IMR-90 (cell line): ENCODE measurements around the gene ENHO. TPM values are rescaled to one million over a fixed set of nuclear protein-coding genes. Genes with fewer than 3 reads are reported as not detected.

Source experiments
- ATAC-seq: fragments of 200-7000 bp; cut with Tn5 transposase; 2 replicates; pipeline ENCODE4 v1.9.1; 2020; ENCODE audit warnings: low read depth, mild to moderate bottlenecking, moderate library complexity
- BruUV-seq: library from RNA; stranded (reverse); fragments of 400-500 nt; replicated peaks from 2 replicates; lab custom pipeline; 2021; lab: Mats Ljungman, UMichigan
- CTCF ChIA-PET: fragments of 300-600 bp; formaldehyde crosslinking; extraction: SDS; loops from one replicate; lab custom pipeline; 2021; ENCODE audit warnings: antibody characterized with exemption; lab: Yijun Ruan, JAX
- POLR2A ChIA-PET: fragments of 300-600 bp; sonication (Branson Sonifier 250); formaldehyde crosslinking; loops from one replicate; lab custom pipeline; 2022; ENCODE audit warnings: antibody characterized with exemption; ENCODE audit not compliant: unreplicated experiment; lab: Charles Lee
- DNase-seq: peaks from one replicate; pipeline ENCODE4 v3.0.0; 2013
- H2AFZ ChIP-seq: replicated peaks from 2 replicates; pipeline ENCODE3; 2013; ENCODE audit warnings: low read length, mild to moderate bottlenecking; ENCODE audit not compliant: poor library complexity
- H2AK5ac ChIP-seq: 2 replicates; pipeline ENCODE4 v1.6.1; 2013; ENCODE audit warnings: low read depth, low read length, inconsistent platforms
- H2AK9ac ChIP-seq: replicated peaks from 2 replicates; pipeline ENCODE3; 2013; ENCODE audit warnings: mild to moderate bottlenecking, low read depth, low read length, moderate library complexity; ENCODE audit not compliant: poor library complexity
- H2BK120ac ChIP-seq: 2 replicates; pipeline ENCODE4 v1.6.1; 2013; ENCODE audit warnings: low read depth, low read length, inconsistent platforms
- H2BK15ac ChIP-seq: 3 replicates; pipeline ENCODE4 v1.6.1; 2013; ENCODE audit warnings: low read depth, low read length, inconsistent platforms
- H2BK20ac ChIP-seq: 2 replicates; pipeline ENCODE4 v1.6.1; 2013; ENCODE audit warnings: low read depth, mild to moderate bottlenecking, inconsistent platforms, low read length, moderate library complexity
- H2BK5ac ChIP-seq: 2 replicates; pipeline ENCODE4 v1.6.1; 2013; ENCODE audit warnings: mild to moderate bottlenecking, low read depth, low read length, inconsistent platforms; ENCODE audit not compliant: poor library complexity, severe bottlenecking
- H3K14ac ChIP-seq: replicated peaks from 2 replicates; pipeline ENCODE4 v1.6.1; 2013; ENCODE audit warnings: low read depth, low read length, inconsistent platforms
- H3K18ac ChIP-seq: 2 replicates; pipeline ENCODE4 v1.6.1; 2013; ENCODE audit warnings: low read depth, low read length, control low read depth
- H3K23ac ChIP-seq: 2 replicates; pipeline ENCODE4 v1.6.1; 2013; ENCODE audit warnings: low read depth, low read length, inconsistent platforms
- H3K27ac ChIP-seq: 2 replicates; pipeline ENCODE4 v1.5.1; 2013; ENCODE audit warnings: mild to moderate bottlenecking, control low read depth, low read length; ENCODE audit not compliant: insufficient read depth
- H3K27me3 ChIP-seq: 2 replicates; pipeline ENCODE4 v1.6.1; 2013; ENCODE audit warnings: low read length; ENCODE audit not compliant: control insufficient read depth, insufficient read depth
- H3K36me3 ChIP-seq: 2 replicates; pipeline ENCODE4 v1.6.1; 2013; ENCODE audit warnings: low read length, mixed read lengths; ENCODE audit not compliant: control insufficient read depth, insufficient read depth
- H3K4ac ChIP-seq: 2 replicates; pipeline ENCODE4 v1.6.1; 2013; ENCODE audit warnings: low read depth, low read length, inconsistent platforms
- H3K4me1 ChIP-seq: 2 replicates; pipeline ENCODE4 v1.6.1; 2013; ENCODE audit warnings: low read length, mixed read lengths; ENCODE audit not compliant: control insufficient read depth, insufficient read depth
- H3K4me2 ChIP-seq: 2 replicates; pipeline ENCODE4 v1.6.1; 2013; ENCODE audit warnings: low read depth, mild to moderate bottlenecking, control low read depth, low read length, moderate library complexity
- H3K4me3 ChIP-seq: 2 replicates; pipeline ENCODE4 v1.5.1; 2013; ENCODE audit warnings: low read depth, mild to moderate bottlenecking, control low read depth, low read length, moderate library complexity; ENCODE audit not compliant: insufficient read depth
- H3K56ac ChIP-seq: 2 replicates; pipeline ENCODE4 v1.6.1; 2013; ENCODE audit warnings: low read length, inconsistent platforms; ENCODE audit not compliant: insufficient read depth; ENCODE audit errors: extremely low read depth
- H3K79me1 ChIP-seq, 2 experiments: 2 replicates each; pipeline ENCODE4 v1.6.1; 2013; ENCODE audit warnings: low read length in 2 of 2, inconsistent platforms in 1 of 2, low read depth in 1 of 2
- H3K9ac ChIP-seq: 2 replicates; pipeline ENCODE4 v1.6.1; 2013; ENCODE audit warnings: low read depth, low read length, control low read depth
- H3K9me1 ChIP-seq: 2 replicates; pipeline ENCODE4 v1.6.1; 2013; ENCODE audit warnings: low read length, inconsistent platforms; ENCODE audit not compliant: insufficient read depth
- H3K9me3 ChIP-seq: 2 replicates; pipeline ENCODE4 v1.6.1; 2013; ENCODE audit warnings: low read length; ENCODE audit not compliant: control insufficient read depth, insufficient read depth
- H4K20me1 ChIP-seq: 2 replicates; pipeline ENCODE4 v1.6.1; 2013; ENCODE audit warnings: low read length, inconsistent platforms; ENCODE audit not compliant: insufficient read depth
- H4K5ac ChIP-seq: 2 replicates; pipeline ENCODE4 v1.6.1; 2013; ENCODE audit warnings: mild to moderate bottlenecking, low read depth, low read length, control low read depth
- H4K8ac ChIP-seq, 2 experiments: 2 replicates each; pipeline ENCODE4 v1.6.1; 2013; ENCODE audit warnings: low read depth in 2 of 2, low read length in 2 of 2, control low read depth in 1 of 2, inconsistent platforms in 1 of 2
- H4K91ac ChIP-seq: 2 replicates; pipeline ENCODE4 v1.6.1; 2013; ENCODE audit warnings: low read depth, low read length, inconsistent platforms; ENCODE audit not compliant: insufficient read depth
- BHLHE40 ChIP-seq: fragments of 150-350 bp; IDR thresholded peaks from 2 replicates; pipeline ENCODE4 v1.6.1; 2016; ENCODE audit warnings: mild to moderate bottlenecking, low read depth, low read length
- CEBPB ChIP-seq: IDR thresholded peaks from 2 replicates; pipeline ENCODE4 v1.6.1; 2012; ENCODE audit warnings: low read depth, low read length, improper control_type of control experiment
- CHD1 ChIP-seq: IDR thresholded peaks from 2 replicates; pipeline ENCODE4 v1.6.1; 2012; ENCODE audit warnings: low read depth, low read length, improper control_type of control experiment
- CTCF ChIP-seq: conservative IDR thresholded peaks from 2 replicates; pipeline ENCODE4 v1.5.1; 2012; ENCODE audit warnings: mild to moderate bottlenecking, low read depth, low read length, improper control_type of control experiment
- ELK1 ChIP-seq: fragments of 150-350 bp; IDR thresholded peaks from 2 replicates; pipeline ENCODE4 v1.6.1; 2016; ENCODE audit warnings: low read depth, mild to moderate bottlenecking, low read length, moderate library complexity, borderline replicate concordance
- FOS ChIP-seq: fragments of 150-350 bp; IDR thresholded peaks from 2 replicates; pipeline ENCODE4 v1.6.1; 2016; ENCODE audit warnings: low read depth, low read length
- MAFK ChIP-seq: IDR thresholded peaks from 2 replicates; pipeline ENCODE4 v1.6.1; 2012; ENCODE audit warnings: low read depth, low read length, improper control_type of control experiment
- MAZ ChIP-seq: IDR thresholded peaks from 2 replicates; pipeline ENCODE4 v1.6.1; 2012; ENCODE audit warnings: low read depth, mild to moderate bottlenecking, low read length, improper control_type of control experiment, moderate library complexity, borderline replicate concordance
- MXI1 ChIP-seq: IDR thresholded peaks from 2 replicates; pipeline ENCODE4 v1.6.1; 2012; ENCODE audit warnings: low read depth, mild to moderate bottlenecking, low read length, moderate library complexity, borderline replicate concordance
- NFE2L2 ChIP-seq: fragments of 150-350 bp; IDR thresholded peaks from 2 replicates; pipeline ENCODE4 v1.6.1; 2016; ENCODE audit warnings: low read depth, mild to moderate bottlenecking, low read length
- POLR2A ChIP-seq: IDR thresholded peaks from 2 replicates; pipeline ENCODE4 v1.6.1; 2012; ENCODE audit warnings: mild to moderate bottlenecking, low read depth, low read length
- RAD21 ChIP-seq: IDR thresholded peaks from 2 replicates; pipeline ENCODE4 v1.6.1; 2012; ENCODE audit warnings: low read length, improper control_type of control experiment
- RCOR1 ChIP-seq: IDR thresholded peaks from 2 replicates; pipeline ENCODE4 v1.6.1; 2012; ENCODE audit warnings: mild to moderate bottlenecking, low read length, improper control_type of control experiment; ENCODE audit not compliant: insufficient replicate concordance
- RFX5 ChIP-seq: IDR thresholded peaks from 2 replicates; pipeline ENCODE4 v1.8.0; 2012; ENCODE audit warnings: low read depth, mild to moderate bottlenecking, low read length, moderate library complexity
- SMC3 ChIP-seq: fragments of 150-350 bp; IDR thresholded peaks from 2 replicates; pipeline ENCODE4 v1.6.1; 2016; ENCODE audit warnings: low read depth, mild to moderate bottlenecking, antibody characterized with exemption, low read length, moderate library complexity
- USF2 ChIP-seq: fragments of 150-350 bp; IDR thresholded peaks from 2 replicates; pipeline ENCODE4 v1.6.1; 2017; ENCODE audit warnings: mild to moderate bottlenecking, antibody characterized with exemption, low read length, low read depth
- WGBS, 2 experiments: methylation state at CpG; one replicate each; pipeline versions ENCODE4 v1.1.5 to v1.1.7; 2013; ENCODE audit warnings: missing lambda C conversion rate in 2 of 2; ENCODE audit not compliant: insufficient read length in 1 of 2; ENCODE audit errors: extremely low coverage in 2 of 2; 5-methylcytosine and 5-hydroxymethylcytosine counted together
- dilution Hi-C: fragments of 300-500 bp; cut with HindIII; formaldehyde crosslinking; loops from one replicate; pipeline ENCODE4 v1.14.3; 2018; ENCODE audit warnings: low sequenced_read_pairs; ENCODE audit not compliant: unreplicated experiment
- in situ Hi-C: fragments of 300-500 bp; cut with MboI; formaldehyde crosslinking; loops from 3 replicates; pipeline ENCODE4 v1.14.3; 2019; ENCODE audit warnings: low sequenced_read_pairs, inconsistent platforms, mixed read lengths
- intact Hi-C: fragments of 100-400 bp; cut with micrococcal nuclease; formaldehyde crosslinking; loops from 2 replicates; pipeline ENCODE4 v1.10.0; 2022
- polyA plus RNA-seq, 3 experiments: library from polyadenylated mRNA; depleted of rRNA; stranded (reverse); fragments of >200 nt; gene quantifications; 2 replicates each; pipeline ENCODE4 v1.2.3, GENCODE V29; 2012; ENCODE audit warnings: low replicate concordance in 1 of 3
- total RNA-seq: library from RNA; depleted of rRNA; stranded (reverse); fragments of >200 nt; gene quantifications from 2 replicates; pipeline ENCODE4 v1.2.3, GENCODE V29; 2012

ENHO gene
- total and polyA plus RNA-seq, 2 of the 4 experiments (the other 2 are of a cell fraction): not detected

GRCh38 chr9:34490360-34490759 is 32.4 kb downstream of the ENHO start:
- Histone ChIP-seq H3K9ac (no peak overlapping the region), H3K9me3 (no peaks in the 10 kb centered on the region), H2BK120ac (no peak overlapping the region), H2AFZ (no peak overlapping the region), H4K20me1 (no peaks in the 10 kb centered on the region; the same call in 1 of the 2 replicates), H3K79me1 (no peaks in the 10 kb centered on the region), H3K27me3 (peaks cover 27% of the 10 kb centered on the region), H2BK15ac (no peak overlapping the region), H3K14ac (no peak overlapping the region), H4K5ac (no peak overlapping the region), H3K18ac (no peak overlapping the region), H3K56ac (no peak overlapping the region), H3K4me3 (no peak overlapping the region), H3K23ac (no peak overlapping the region), H3K36me3 (no peaks in the 10 kb centered on the region), H2BK20ac (no peak overlapping the region), H2BK5ac (no peak overlapping the region), H3K27ac (no peak overlapping the region), H4K91ac (no peak overlapping the region), H2AK5ac (no peak overlapping the region), H2AK9ac (no peak overlapping the region), H3K4me1 (no peaks in the 10 kb centered on the region), H4K8ac (no peak overlapping the region), H3K9me1 (no peaks in the 10 kb centered on the region), H3K4me2 (no peak overlapping the region), H3K4ac (no peak overlapping the region)
- TF ChIP-seq NFE2L2 (no peak), MAFK (no peak), SMC3 (no peak), POLR2A (no peak), RCOR1 (no peak), CTCF (no peak), FOS (no peak), BHLHE40 (no peak), ELK1 (no peak), CHD1 (no peak), RAD21 (no peak), USF2 (no peak), MXI1 (no peak), CEBPB (no peak), RFX5 (no peak), MAZ (no peak)
- intact Hi-C loops (no loop called here), dilution Hi-C loops (no loop called here), in situ Hi-C loops (loop anchor here (5.0 to 10.0 kb wide), 2 partner anchors 56 to 83 kb away; no protein-coding TSS in a partner anchor)
- no peak for ATAC-seq
- ChIA-PET POLR2A (no interaction called here), CTCF (interaction anchor here (1.4 kb wide), 1 partner anchor 8 kb away, joined by 4 read pairs; no protein-coding TSS in a partner anchor)
- no TSS peak for BruUV-seq
- DNase-seq: no peak
- no CpG with 5 or more reads among the region's 1 CpG for WGBS, 2 experiments
